Suprapubic skin (tissue), 4 donors: ENCODE results near the gene SCGB2B2. TPM values are rescaled to one million over a fixed set of nuclear protein-coding genes. Genes with fewer than 3 reads are reported as not detected.

Experiments used
- DNase-seq, 2 donors: peaks; one replicate each; pipeline ENCODE4 v3.0.0-alpha.2; 2019; ENCODE audit warnings: low spot score in 2 of 2
- H3K27ac ChIP-seq: fragments of 200-600 bp; sonication (generic); one replicate; pipeline ENCODE4 v1.5.1; 2019
- H3K27me3 ChIP-seq: fragments of 200-600 bp; sonication (generic); one replicate; pipeline ENCODE4 v1.5.1; 2019
- H3K36me3 ChIP-seq: fragments of 200-600 bp; sonication (generic); one replicate; pipeline ENCODE4 v1.5.1; 2019
- H3K4me1 ChIP-seq: fragments of 200-600 bp; sonication (generic); one replicate; pipeline ENCODE4 v1.5.1; 2019
- H3K4me3 ChIP-seq: fragments of 200-600 bp; sonication (generic); one replicate; pipeline ENCODE4 v1.5.1; 2019; ENCODE audit warnings: mild to moderate bottlenecking
- H3K9me3 ChIP-seq: fragments of 200-600 bp; sonication (generic); one replicate; pipeline ENCODE4 v1.5.1; 2019
- CTCF ChIP-seq, 2 donors: fragments of 200-600 bp in 1 of 2; fragments of 450-650 bp in 1 of 2; sonication (generic) in 1 of 2; IDR thresholded peaks; one replicate each; pipeline ENCODE4 v1.5.1; 2016 to 2019; ENCODE audit warnings: antibody characterized with exemption in 2 of 2, mild to moderate bottlenecking in 1 of 2, moderate library complexity in 1 of 2
- EP300 ChIP-seq: sonication (generic); formaldehyde crosslinking; IDR thresholded peaks from one replicate; pipeline ENCODE4 v1.6.1; 2017; ENCODE audit warnings: antibody characterized with exemption
- POLR2A ChIP-seq, 2 donors: fragments of 450-650 bp; IDR thresholded peaks; one replicate each; pipeline ENCODE4 v1.6.1; 2017; ENCODE audit warnings: antibody characterized with exemption in 2 of 2, mild to moderate bottlenecking in 2 of 2, moderate library complexity in 2 of 2
- POLR2AphosphoS5 ChIP-seq, 3 donors: sonication (generic); formaldehyde crosslinking; IDR thresholded peaks; one replicate each; pipeline ENCODE4 v1.6.1; 2017; ENCODE audit warnings: antibody characterized with exemption in 3 of 3
- WGBS: methylation state at CpG from one replicate; pipeline ENCODE4 v1.1.5; 2018; 5-methylcytosine and 5-hydroxymethylcytosine counted together
- total RNA-seq, 4 donors: library from RNA; depleted of rRNA; stranded (reverse); fragments of >200 nt; gene quantifications; one replicate each; pipeline ENCODE4 v1.1.0, GENCODE V29; 2016

Gene SCGB2B2, protein sequence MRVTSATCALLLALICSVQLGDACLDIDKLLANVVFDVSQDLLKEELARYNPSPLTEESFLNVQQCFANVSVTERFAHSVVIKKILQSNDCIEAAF
- 10 to 100 TPM in 1 of 4 donors, 1 to 10 TPM in 2, under 1 TPM in 1; 0.18 to 12.1 (median 4.5) TPM for total RNA-seq

- Histone ChIP-seq H3K4me3 (peak within 1 kb of the TSS; percentile 66), H3K4me1 (peaks cover 13% of the 10 kb centered on the region), H3K27me3 (no peaks in the 10 kb centered on the region), H3K36me3 (peaks cover 34% of the 10 kb centered on the region), H3K27ac (peak within 1 kb of the TSS; percentile 95), H3K9me3 (peaks cover 9% of the 10 kb centered on the region)
- 8% methylated on average over 25 of the region's 26 CpGs for WGBS
- TF ChIP-seq POLR2AphosphoS5 (IDR thresholded peaks at IDR 0.05): no peak
- no peak for TF ChIP-seq POLR2A (IDR thresholded peaks at IDR 0.05)
- TF ChIP-seq CTCF (IDR thresholded peaks at IDR 0.05): no peak
- no peak for TF ChIP-seq EP300
- peak in 1 of 2 donors; percentile 91 for DNase-seq
Observed at GRCh38 chr19:34676697-34677385, at the start of gene SCGB2B2. TSS of gene SCGB2B2 (minus strand) at chr19:34677159. CDS start at chr19:34594563, 82,596 bp downstream.

DNA sequence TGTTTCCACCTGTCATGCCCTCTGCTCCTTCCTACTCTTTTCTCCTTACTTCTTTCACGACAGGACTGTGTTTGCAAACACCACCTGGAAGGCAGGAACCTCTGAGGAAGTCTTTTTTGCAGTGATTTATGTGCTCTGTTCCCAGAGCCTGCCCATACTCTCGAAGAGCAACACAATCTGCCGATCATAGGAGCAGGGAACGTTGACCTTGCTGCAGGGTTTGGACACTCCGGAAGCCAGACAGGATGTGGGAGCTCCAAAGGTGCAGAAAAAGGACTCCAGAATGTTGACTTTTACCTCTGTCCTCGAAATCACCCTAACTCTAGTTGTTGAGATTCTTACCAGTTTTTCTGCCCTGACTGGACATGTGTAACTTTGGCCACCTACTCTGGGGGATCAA lies 48.4 kb upstream of the SCGB2B2 start:
- H3K27ac ChIP-seq: no peak overlapping the region
- no peak for DNase-seq
- no peaks in the 10 kb centered on the region for H3K36me3 ChIP-seq
- TF ChIP-seq CTCF (IDR thresholded peaks at IDR 0.05) (no peak), POLR2AphosphoS5 (IDR thresholded peaks at IDR 0.05) (no peak), POLR2A (IDR thresholded peaks at IDR 0.05) (no peak), EP300 (no peak)
- peaks cover 28% of the 10 kb centered on the region for H3K27me3 ChIP-seq
- H3K4me1 ChIP-seq: no peaks in the 10 kb centered on the region
- WGBS: 20% methylated on average over 6 of the region's 6 CpGs
- no peak overlapping the region for H3K4me3 ChIP-seq
- no peaks in the 10 kb centered on the region for H3K9me3 ChIP-seq

- 38% methylated on average over 11 of the region's 11 CpGs for WGBS
- no peak overlapping the region for H3K27ac ChIP-seq
- no peaks in the 10 kb centered on the region for H3K4me1 ChIP-seq
- no peak for DNase-seq
- H3K4me3 ChIP-seq: no peak overlapping the region
- H3K36me3 ChIP-seq: no peaks in the 10 kb centered on the region
- no peaks in the 10 kb centered on the region for H3K9me3 ChIP-seq
- peaks cover 25% of the 10 kb centered on the region for H3K27me3 ChIP-seq
- no peak for TF ChIP-seq POLR2AphosphoS5 (IDR thresholded peaks at IDR 0.05)
- no peak for TF ChIP-seq POLR2A (IDR thresholded peaks at IDR 0.05)
- no peak for TF ChIP-seq EP300
- no peak for TF ChIP-seq CTCF (IDR thresholded peaks at IDR 0.05)
Observed at GRCh38 chr19:34722353-34722752, 45.4 kb upstream of the SCGB2B2 start.

DNA sequence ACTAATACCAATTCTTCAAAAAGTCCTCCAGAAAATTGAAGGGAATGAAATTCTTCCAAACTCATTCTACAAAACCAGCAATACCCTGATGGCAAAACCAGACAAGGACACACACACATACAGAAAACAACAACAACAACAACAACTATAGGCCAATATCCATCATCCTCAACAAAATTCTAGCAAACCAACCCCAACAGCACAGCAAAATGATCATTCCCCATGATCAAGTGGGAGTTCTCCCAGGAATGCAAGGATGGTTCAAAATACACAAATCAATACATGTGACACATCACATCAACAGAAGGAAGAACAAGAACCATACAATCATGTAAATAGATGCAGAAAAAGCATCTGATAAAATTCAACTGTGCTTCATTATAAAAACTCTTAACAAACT lies 38.4 kb upstream of the SCGB2B2 start:
- peaks cover 4% of the 10 kb centered on the region for H3K27me3 ChIP-seq
- no peaks in the 10 kb centered on the region for H3K9me3 ChIP-seq
- no peak for TF ChIP-seq POLR2AphosphoS5 (IDR thresholded peaks at IDR 0.05)
- TF ChIP-seq CTCF (IDR thresholded peaks at IDR 0.05): no peak
- TF ChIP-seq POLR2A (IDR thresholded peaks at IDR 0.05): no peak
- no peak for TF ChIP-seq EP300
- no peak overlapping the region for H3K27ac ChIP-seq
- no peak for DNase-seq
- H3K36me3 ChIP-seq: no peaks in the 10 kb centered on the region
- no peaks in the 10 kb centered on the region for H3K4me1 ChIP-seq
- H3K4me3 ChIP-seq: no peak overlapping the region

DNA sequence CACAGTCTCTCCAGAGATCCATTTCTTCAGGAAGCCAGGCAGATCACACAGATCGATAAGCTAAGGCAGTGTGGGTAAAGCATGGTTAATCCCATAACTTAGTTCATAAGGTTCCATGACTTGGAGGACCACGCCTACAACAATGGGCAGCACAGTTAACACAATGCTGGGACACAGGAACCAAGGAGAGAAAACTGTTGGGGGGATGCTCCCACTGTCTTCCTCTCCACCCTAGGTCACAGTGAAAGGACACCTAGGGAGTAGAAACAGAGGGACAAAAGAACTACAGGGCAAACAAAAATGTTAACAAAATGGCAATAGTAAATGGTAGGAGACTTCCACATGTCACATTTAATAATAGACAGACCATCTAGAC lies 36.3 kb upstream of the SCGB2B2 start:
- DNase-seq: no peak
- no peaks in the 10 kb centered on the region for H3K4me1 ChIP-seq
- H3K36me3 ChIP-seq: no peaks in the 10 kb centered on the region
- H3K27ac ChIP-seq: no peak overlapping the region
- no peaks in the 10 kb centered on the region for H3K27me3 ChIP-seq
- 93% methylated on average over 2 of the region's 2 CpGs for WGBS
- H3K4me3 ChIP-seq: no peak overlapping the region
- no peak for TF ChIP-seq POLR2AphosphoS5 (IDR thresholded peaks at IDR 0.05)
- no peak for TF ChIP-seq POLR2A (IDR thresholded peaks at IDR 0.05)
- no peak for TF ChIP-seq EP300
- TF ChIP-seq CTCF (IDR thresholded peaks at IDR 0.05): no peak
- H3K9me3 ChIP-seq: no peaks in the 10 kb centered on the region
